A549 (cell line): ENCODE results near the gene MATN3. TPM values are rescaled to one million over a fixed set of nuclear protein-coding genes. Genes with fewer than 3 reads are reported as not detected.

Source experiments
- ATAC-seq, 2 experiments: fragments of 200-7000 bp in 1 of 2; fragments of >200 bp in 1 of 2; cut with Nextera tagmentation in 1 of 2; cut with Tn5 transposase in 1 of 2; 3 replicates each; pipeline versions ENCODE4 v1.8.0 to v1.9.1; 2018 to 2020; ENCODE audit warnings: mild to moderate bottlenecking in 1 of 2, moderate library complexity in 1 of 2
- CTCF ChIA-PET: fragments of 300-600 bp; sonication (Branson Sonifier 250); formaldehyde crosslinking; extraction: SDS; loops from one replicate; lab custom pipeline; 2021; ENCODE audit warnings: antibody characterized with exemption, inconsistent platforms; lab: Yijun Ruan, JAX
- POLR2A ChIA-PET: fragments of 350-600 bp; formaldehyde crosslinking; extraction: SDS; loops from one replicate; lab custom pipeline; 2021; ENCODE audit warnings: antibody characterized with exemption, inconsistent platforms; lab: Yijun Ruan, JAX
- DNase-seq, 2 experiments: peaks; one replicate each; pipeline versions ENCODE4 v3.0.0 to v3.0.0-alpha.2; 2011 to 2016; ENCODE audit warnings: low read depth in 1 of 2, low spot score in 1 of 2
- FAIRE-seq: peaks from 2 replicates; lab custom pipeline; 2011; peaks lifted over from hg19 to GRCh38; lab: Jason Lieb, UNC
- H3K27ac ChIP-seq, 2 experiments: fragments of >200 bp; sonication (Bioruptor Twin); formaldehyde crosslinking; 3 replicates each; pipeline ENCODE4 v1.5.1; 2016 to 2017
- H3K4me1 ChIP-seq: fragments of >200 bp; sonication (Bioruptor Twin); formaldehyde crosslinking; 3 replicates; pipeline ENCODE4 v1.6.1; 2016
- H3K4me2 ChIP-seq: fragments of >200 bp; sonication (Bioruptor Twin); formaldehyde crosslinking; 3 replicates; pipeline ENCODE4 v1.6.1; 2016
- H3K4me3 ChIP-seq: fragments of >200 bp; sonication (Bioruptor Twin); formaldehyde crosslinking; 3 replicates; pipeline ENCODE4 v1.5.1; 2016
- H3K9me3 ChIP-seq: fragments of >200 bp; sonication (Bioruptor Twin); formaldehyde crosslinking; 3 replicates; pipeline ENCODE4 v1.6.1; 2016
- ATOH8 ChIP-seq: fragments of 250-450 bp; sonication (Bioruptor Pico); IDR thresholded peaks from 2 replicates; pipeline ENCODE4 v1.5.0; 2020; ENCODE audit warnings: low read depth, mild to moderate bottlenecking, moderate library complexity
- BHLHE40 ChIP-seq: IDR thresholded peaks from 2 replicates; pipeline ENCODE4 v1.6.1; 2012; ENCODE audit warnings: low read depth, low read length, inconsistent platforms
- CEBPB ChIP-seq, 2 experiments: fragments of >200 bp in 1 of 2; sonication (Bioruptor Twin) in 1 of 2; formaldehyde crosslinking in 1 of 2; IDR thresholded peaks; 2 replicates each; pipeline ENCODE4 v1.6.1; 2012 to 2016
- CHD2 ChIP-seq: fragments of 150-350 bp; IDR thresholded peaks from 2 replicates; pipeline ENCODE4 v1.6.1; 2014; ENCODE audit warnings: low read length; ENCODE audit not compliant: partially characterized antibody
- EHF ChIP-seq: fragments of 250-450 bp; sonication (Bioruptor Pico); IDR thresholded peaks from 2 replicates; pipeline ENCODE4 v1.5.0; 2020; ENCODE audit warnings: mild to moderate bottlenecking
- EHMT2 ChIP-seq: fragments of 200-600 bp; sonication (generic); IDR thresholded peaks from 2 replicates; pipeline ENCODE4 v1.6.1; 2016; ENCODE audit warnings: antibody characterized with exemption, low read depth, mild to moderate bottlenecking, moderate library complexity
- ESRRA ChIP-seq: fragments of 150-350 bp; IDR thresholded peaks from 2 replicates; pipeline ENCODE4 v1.6.1; 2014; ENCODE audit warnings: mild to moderate bottlenecking, low read length, borderline replicate concordance
- FOSL2 ChIP-seq, 2 experiments: fragments of 450-650 bp in 1 of 2; fragments of >200 bp in 1 of 2; sonication (Bioruptor Twin) in 1 of 2; formaldehyde crosslinking; IDR thresholded peaks; 2 replicates each; pipeline versions ENCODE4 v1.5.0 to v1.6.1; 2016 to 2020; ENCODE audit warnings: mild to moderate bottlenecking in 1 of 2, moderate library complexity in 1 of 2
- HMGXB4 ChIP-seq: fragments of 250-450 bp; sonication (Bioruptor Pico); IDR thresholded peaks from 2 replicates; pipeline ENCODE4 v1.5.0; 2021; ENCODE audit warnings: mild to moderate bottlenecking, moderate library complexity, borderline replicate concordance
- JUN ChIP-seq, 2 experiments: fragments of >200 bp; sonication (Bioruptor Twin); formaldehyde crosslinking; IDR thresholded peaks; 2 replicates in 1 of 2; 3 replicates in 1 of 2; pipeline ENCODE4 v1.6.1; 2016 to 2017
- MAFK ChIP-seq: fragments of 450-650 bp; IDR thresholded peaks from 2 replicates; pipeline ENCODE4 v1.6.1; 2014; ENCODE audit not compliant: partially characterized antibody
- MAZ ChIP-seq: fragments of 150-350 bp; IDR thresholded peaks from 2 replicates; pipeline ENCODE4 v1.6.1; 2014; ENCODE audit warnings: antibody characterized with exemption, low read depth, low read length, borderline replicate concordance
- NFE2L2 ChIP-seq: fragments of 150-350 bp; conservative IDR thresholded peaks from 2 replicates; pipeline ENCODE4 v1.6.1; 2014; ENCODE audit warnings: low read length
- NR3C1 ChIP-seq: fragments of >200 bp; sonication (Bioruptor Twin); formaldehyde crosslinking; IDR thresholded peaks from 3 replicates; pipeline ENCODE4 v1.6.1; 2017
- RAD21 ChIP-seq, 2 experiments: fragments of >200 bp in 1 of 2; sonication (Bioruptor Twin) in 1 of 2; formaldehyde crosslinking in 1 of 2; IDR thresholded peaks in 1 of 2; conservative IDR thresholded peaks in 1 of 2; 2 replicates in 1 of 2; 3 replicates in 1 of 2; pipeline ENCODE4 v1.6.1; 2012 to 2018; ENCODE audit warnings: inconsistent platforms in 1 of 2
- RFX5 ChIP-seq: fragments of 450-650 bp; IDR thresholded peaks from 2 replicates; pipeline ENCODE4 v1.7.1; 2014; ENCODE audit warnings: antibody characterized with exemption, mild to moderate bottlenecking, moderate library complexity
- ZNF302 ChIP-seq: fragments of 250-450 bp; sonication (Bioruptor Pico); IDR thresholded peaks from 2 replicates; pipeline ENCODE4 v1.9.0; 2021; ENCODE audit warnings: inconsistent platforms, mild to moderate bottlenecking, moderate library complexity
- WGBS: methylation state at CpG from one replicate; pipeline ENCODE4 v1.1.6; 2017; ENCODE audit errors: missing lambda C conversion rate; 5-methylcytosine and 5-hydroxymethylcytosine counted together
- polyA plus RNA-seq, 4 experiments: library from polyadenylated mRNA; depleted of rRNA in 3 of 4; stranded (reverse); fragments of >200 nt; fragmentation: RNase III in 1 of 4; extraction: RNeasy Plus Mini Kit Qiagen cat#74134 plus additional on column Dnase treatment in 1 of 4; gene quantifications; 2 replicates in 3 of 4; 3 replicates in 1 of 4; pipeline ENCODE4 v1.2.3, GENCODE V29; 2011 to 2017

The MATN3 gene
- polyA plus RNA-seq, 2 of the 4 experiments (the other 2 are of a cell fraction): 14.2 to 16.8 TPM

GRCh38 chr2:19943189-19943588, 69.3 kb downstream of the MATN3 start:
- peaks cover 11% of the 10 kb centered on the region for H3K4me1 ChIP-seq
- CTCF ChIA-PET: interaction anchor here (1.1 to 1.4 kb wide), 2 partner anchors 12 to 164 kb away, joined by 3 to 5 read pairs; no protein-coding TSS in a partner anchor
- ATAC-seq (no peak), DNase-seq (no peak), FAIRE-seq (no peak)
- no peak overlapping the region for H3K4me2 ChIP-seq
- H3K9me3 ChIP-seq: no peaks in the 10 kb centered on the region
- H3K4me3 ChIP-seq: no peak overlapping the region
- 67% methylated on average over 1 of the region's 1 CpG for WGBS
- no peak for TF ChIP-seq ZNF302 (CRISPR knock-in tag)
- no peak for TF ChIP-seq MAZ
- no peak for TF ChIP-seq RAD21 (conservative IDR thresholded peaks at IDR 0.05 in 1 of 2, IDR thresholded peaks at IDR 0.05 in 1 of 2)
- TF ChIP-seq EHMT2: no peak
- no peak for TF ChIP-seq BHLHE40
- no peak for TF ChIP-seq FOSL2 (IDR thresholded peaks at IDR 0.05)
- no peak for TF ChIP-seq FOSL2 (CRISPR knock-in tag; IDR thresholded peaks at IDR 0.05)
- no peak for TF ChIP-seq RFX5
- no peak for TF ChIP-seq JUN (IDR thresholded peaks at IDR 0.05)
- TF ChIP-seq ATOH8 (CRISPR knock-in tag): no peak
- no peak for TF ChIP-seq CHD2
- TF ChIP-seq HMGXB4 (CRISPR knock-in tag): no peak
- TF ChIP-seq MAFK: no peak
- TF ChIP-seq NR3C1: no peak
- no peak for TF ChIP-seq CEBPB (IDR thresholded peaks at IDR 0.05)
- TF ChIP-seq NFE2L2: no peak
- POLR2A ChIA-PET: no interaction called here
- no peak overlapping the region for H3K27ac ChIP-seq

- Histone ChIP-seq H3K27ac (no peak overlapping the region), H3K4me3 (no peak overlapping the region), H3K4me2 (no peak overlapping the region), H3K9me3 (no peaks in the 10 kb centered on the region), H3K4me1 (peaks cover 3% of the 10 kb centered on the region)
- no peak for TF ChIP-seq ESRRA
- no peak for TF ChIP-seq EHF
- no peak for TF ChIP-seq MAZ
- DNase-seq (no peak), FAIRE-seq (no peak), ATAC-seq (no peak)
- CTCF ChIA-PET: interaction anchor here (0.8 to 1.4 kb wide), 4 partner anchors 13 to 349 kb away, joined by 3 to 5 read pairs (median 3); no protein-coding TSS in a partner anchor
- POLR2A ChIA-PET: no interaction called here
Measured at GRCh38 chr2:19942199-19942598, 70.3 kb downstream of the MATN3 start.

Other genes starting within 250 kb of the MATN3 start
- 23.4 and 37.1 TPM in 2 replicates for gene TTC32, start 110.7 kb downstream of the MATN3 start, polyA plus RNA-seq (2011; rRNA removed)
- gene TTC32, start 110.7 kb downstream of the MATN3 start, polyA plus RNA-seq (2017; fragmentation: RNase III; extraction: RNeasy Plus Mini Kit Qiagen cat#74134 plus additional on column Dnase treatment): 19.6 to 22.4 TPM (median 21.4 TPM) in 3 replicates
- gene WDR35, start 22.6 kb downstream of the MATN3 start, polyA plus RNA-seq (2011; rRNA removed): 24.6 and 28.5 TPM in 2 replicates
- 12.1 to 14.0 TPM (median 13.6 TPM) in 3 replicates for gene WDR35, start 22.6 kb downstream of the MATN3 start, polyA plus RNA-seq (2017; fragmentation: RNase III; extraction: RNeasy Plus Mini Kit Qiagen cat#74134 plus additional on column Dnase treatment)
- 509 and 655 TPM in 2 replicates for gene LAPTM4A, start 39.0 kb upstream of the MATN3 start, polyA plus RNA-seq (2011; rRNA removed)
- 225 to 284 TPM (median 275 TPM) in 3 replicates for gene LAPTM4A, start 39.0 kb upstream of the MATN3 start, polyA plus RNA-seq (2017; fragmentation: RNase III; extraction: RNeasy Plus Mini Kit Qiagen cat#74134 plus additional on column Dnase treatment)
- gene SDC1, start 212.5 kb upstream of the MATN3 start, polyA plus RNA-seq (2011; rRNA removed): 97.1 and 116 TPM in 2 replicates
- 157 to 171 TPM (median 166 TPM) in 3 replicates for gene SDC1, start 212.5 kb upstream of the MATN3 start, polyA plus RNA-seq (2017; fragmentation: RNase III; extraction: RNeasy Plus Mini Kit Qiagen cat#74134 plus additional on column Dnase treatment)